ENCODE measurements around the gene PRIMA1. TPM values are rescaled to one million over a fixed set of nuclear protein-coding genes. Genes with fewer than 3 reads are reported as not detected.

Gene PRIMA1
- total RNA-seq, 1 experiment from 2014 or later, result 0.26 TPM

DNA sequence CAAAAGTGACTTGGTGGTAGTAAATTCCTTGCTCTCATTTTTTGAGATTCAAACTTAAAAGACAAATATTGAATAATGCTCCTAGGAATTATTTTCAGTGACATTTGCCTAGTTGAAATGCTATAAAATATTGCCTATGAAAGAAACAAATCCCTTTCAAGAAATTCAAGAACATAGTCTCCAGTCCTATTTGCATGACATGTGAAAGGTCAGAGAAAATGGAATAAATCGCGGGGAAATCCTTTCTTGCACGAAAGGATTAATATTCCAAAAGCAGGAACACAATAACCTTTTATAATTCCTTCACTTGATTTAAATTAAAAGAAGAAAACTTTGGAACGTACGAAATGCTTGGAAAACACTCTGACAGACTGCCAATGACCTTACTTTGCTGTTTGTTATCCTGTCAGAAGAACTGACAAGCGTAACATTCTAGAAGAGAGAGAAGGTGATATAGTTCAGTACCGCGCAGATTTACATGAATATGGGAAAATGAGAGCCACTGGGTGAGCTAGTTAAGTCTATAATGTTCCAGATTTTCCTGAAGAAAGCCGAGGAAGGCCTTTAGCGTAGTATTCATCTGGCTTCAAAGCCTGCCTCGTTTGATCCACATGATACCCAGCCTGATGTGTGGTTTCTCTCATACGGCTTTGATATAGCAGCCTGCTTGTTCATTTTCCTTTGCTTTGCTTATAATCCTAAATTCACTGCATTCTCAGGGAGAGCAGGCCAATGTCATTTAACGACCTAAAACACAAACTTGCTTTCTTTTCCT is 103.0 kb downstream of the PRIMA1 start:
- intact Hi-C loops (cut with micrococcal nuclease; ENCODE audit: unreplicated experiment), result no loop called here
- in situ Hi-C loops (cut with HindIII; ENCODE audit: low pct_unique_long_range_greater_than_20kb, low sequenced_read_pairs), result no loop called here
- no peaks in the 10 kb centered on the region for H3K36me3 ChIP-seq (ENCODE audit: control insufficient read depth, insufficient read depth, low read length)
- ChIA-PET CTCF (no interaction called here), POLR2A (no interaction called here)
- TF ChIP-seq SIN3A (IDR thresholded peaks at IDR 0.05; ENCODE audit: borderline replicate concordance, insufficient read depth, low read depth, low read length) (no peak), POLR2AphosphoS5 (IDR thresholded peaks at IDR 0.05; ENCODE audit: low read depth, low read length) (no peak), TCF7L2 (IDR thresholded peaks at IDR 0.05; ENCODE audit: low read depth, low read length) (no peak)
- TF ChIP-seq, protein P1, sequence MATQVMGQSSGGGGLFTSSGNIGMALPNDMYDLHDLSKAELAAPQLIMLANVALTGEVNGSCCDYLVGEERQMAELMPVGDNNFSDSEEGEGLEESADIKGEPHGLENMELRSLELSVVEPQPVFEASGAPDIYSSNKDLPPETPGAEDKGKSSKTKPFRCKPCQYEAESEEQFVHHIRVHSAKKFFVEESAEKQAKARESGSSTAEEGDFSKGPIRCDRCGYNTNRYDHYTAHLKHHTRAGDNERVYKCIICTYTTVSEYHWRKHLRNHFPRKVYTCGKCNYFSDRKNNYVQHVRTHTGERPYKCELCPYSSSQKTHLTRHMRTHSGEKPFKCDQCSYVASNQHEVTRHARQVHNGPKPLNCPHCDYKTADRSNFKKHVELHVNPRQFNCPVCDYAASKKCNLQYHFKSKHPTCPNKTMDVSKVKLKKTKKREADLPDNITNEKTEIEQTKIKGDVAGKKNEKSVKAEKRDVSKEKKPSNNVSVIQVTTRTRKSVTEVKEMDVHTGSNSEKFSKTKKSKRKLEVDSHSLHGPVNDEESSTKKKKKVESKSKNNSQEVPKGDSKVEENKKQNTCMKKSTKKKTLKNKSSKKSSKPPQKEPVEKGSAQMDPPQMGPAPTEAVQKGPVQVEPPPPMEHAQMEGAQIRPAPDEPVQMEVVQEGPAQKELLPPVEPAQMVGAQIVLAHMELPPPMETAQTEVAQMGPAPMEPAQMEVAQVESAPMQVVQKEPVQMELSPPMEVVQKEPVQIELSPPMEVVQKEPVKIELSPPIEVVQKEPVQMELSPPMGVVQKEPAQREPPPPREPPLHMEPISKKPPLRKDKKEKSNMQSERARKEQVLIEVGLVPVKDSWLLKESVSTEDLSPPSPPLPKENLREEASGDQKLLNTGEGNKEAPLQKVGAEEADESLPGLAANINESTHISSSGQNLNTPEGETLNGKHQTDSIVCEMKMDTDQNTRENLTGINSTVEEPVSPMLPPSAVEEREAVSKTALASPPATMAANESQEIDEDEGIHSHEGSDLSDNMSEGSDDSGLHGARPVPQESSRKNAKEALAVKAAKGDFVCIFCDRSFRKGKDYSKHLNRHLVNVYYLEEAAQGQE (IDR thresholded peaks at IDR 0.05; ENCODE audit: insufficient read depth in 1 of 2, low read depth in 2 of 2, low read length in 1 of 2), result no peak
- TF ChIP-seq, protein P2, sequence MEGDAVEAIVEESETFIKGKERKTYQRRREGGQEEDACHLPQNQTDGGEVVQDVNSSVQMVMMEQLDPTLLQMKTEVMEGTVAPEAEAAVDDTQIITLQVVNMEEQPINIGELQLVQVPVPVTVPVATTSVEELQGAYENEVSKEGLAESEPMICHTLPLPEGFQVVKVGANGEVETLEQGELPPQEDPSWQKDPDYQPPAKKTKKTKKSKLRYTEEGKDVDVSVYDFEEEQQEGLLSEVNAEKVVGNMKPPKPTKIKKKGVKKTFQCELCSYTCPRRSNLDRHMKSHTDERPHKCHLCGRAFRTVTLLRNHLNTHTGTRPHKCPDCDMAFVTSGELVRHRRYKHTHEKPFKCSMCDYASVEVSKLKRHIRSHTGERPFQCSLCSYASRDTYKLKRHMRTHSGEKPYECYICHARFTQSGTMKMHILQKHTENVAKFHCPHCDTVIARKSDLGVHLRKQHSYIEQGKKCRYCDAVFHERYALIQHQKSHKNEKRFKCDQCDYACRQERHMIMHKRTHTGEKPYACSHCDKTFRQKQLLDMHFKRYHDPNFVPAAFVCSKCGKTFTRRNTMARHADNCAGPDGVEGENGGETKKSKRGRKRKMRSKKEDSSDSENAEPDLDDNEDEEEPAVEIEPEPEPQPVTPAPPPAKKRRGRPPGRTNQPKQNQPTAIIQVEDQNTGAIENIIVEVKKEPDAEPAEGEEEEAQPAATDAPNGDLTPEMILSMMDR (IDR thresholded peaks at IDR 0.05), result no peak
- H3K9me3 ChIP-seq (ENCODE audit: control insufficient read depth, insufficient read depth, low read depth, low read length), result no peaks in the 10 kb centered on the region
- DNase-seq (ENCODE audit: low read depth, low spot score) (no peak), ATAC-seq (no peak)
- H3K27ac ChIP-seq (ENCODE audit: low read length), result no peak overlapping the region
- H3K4me3 ChIP-seq (ENCODE audit: low read depth in 2 of 2, low read length in 2 of 2), result no peak overlapping the region
- no TSS peak for BruUV-seq (replicated peaks)
- H3K4me1 ChIP-seq (ENCODE audit: control insufficient read depth, insufficient read depth, low read length), result no peaks in the 10 kb centered on the region
- peaks cover 15% of the 10 kb centered on the region for H3K27me3 ChIP-seq (ENCODE audit: control insufficient read depth, insufficient read depth, low read length)

DNA sequence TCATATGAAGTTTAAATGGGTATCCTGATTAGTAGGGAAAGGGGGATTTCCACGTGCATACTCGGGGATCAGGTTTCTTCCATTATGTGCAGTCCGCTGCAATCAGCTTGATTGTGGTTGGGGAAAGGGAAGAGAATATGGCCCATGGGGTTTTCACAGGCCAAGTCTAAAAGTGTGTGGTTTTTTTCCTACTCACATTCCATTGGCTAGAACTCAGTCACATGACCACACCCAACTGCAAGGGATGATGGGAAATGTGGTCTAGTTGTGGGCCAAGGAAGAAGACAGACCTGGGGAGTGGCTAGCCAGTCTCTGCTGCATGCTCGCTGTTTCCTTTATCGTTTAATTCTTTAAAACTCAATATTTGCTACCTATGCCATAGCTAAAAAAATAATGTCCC is 105.1 kb downstream of the PRIMA1 start:
- DNase-seq (ENCODE audit: low read depth, low spot score) (no peak), ATAC-seq (no peak)
- TF ChIP-seq, protein P1 (IDR thresholded peaks at IDR 0.05; ENCODE audit: insufficient read depth in 1 of 2, low read depth in 2 of 2, low read length in 1 of 2), result no peak
- TF ChIP-seq, protein P2 (IDR thresholded peaks at IDR 0.05), result no peak
- no peaks in the 10 kb centered on the region for H3K4me1 ChIP-seq (ENCODE audit: control insufficient read depth, insufficient read depth, low read length)
- POLR2A ChIA-PET, result no interaction called here
- CTCF ChIA-PET, result no interaction called here
- H3K4me3 ChIP-seq (ENCODE audit: low read depth in 2 of 2, low read length in 2 of 2), result no peak overlapping the region
- peaks cover 13% of the 10 kb centered on the region for H3K27me3 ChIP-seq (ENCODE audit: control insufficient read depth, insufficient read depth, low read length)
- BruUV-seq (replicated peaks), result no TSS peak
- no peaks in the 10 kb centered on the region for H3K9me3 ChIP-seq (ENCODE audit: control insufficient read depth, insufficient read depth, low read depth, low read length)
- intact Hi-C loops (cut with micrococcal nuclease; ENCODE audit: unreplicated experiment) (no loop called here), in situ Hi-C loops (cut with HindIII; ENCODE audit: low pct_unique_long_range_greater_than_20kb, low sequenced_read_pairs) (no loop called here)
- H3K36me3 ChIP-seq (ENCODE audit: control insufficient read depth, insufficient read depth, low read length), result no peaks in the 10 kb centered on the region
- H3K27ac ChIP-seq (ENCODE audit: low read length), result no peak overlapping the region

Measured in Panc1 (cell line).